GM12878 (cell line): Measurements from ENCODE around the gene STAM2.

Source experiments
- ESRRA ChIP-seq: IDR thresholded peaks from 2 replicates; pipeline ENCODE4 v1.6.1; 2012; ENCODE audit warnings: mild to moderate bottlenecking, low read length, improper control_type of control experiment
- NFIC ChIP-seq: IDR thresholded peaks from 2 replicates; pipeline ENCODE4 v1.6.1; 2012; ENCODE audit warnings: low read depth, mild to moderate bottlenecking, inconsistent platforms, low read length, moderate library complexity
- NFYB ChIP-seq: IDR thresholded peaks from 2 replicates; pipeline ENCODE4 v1.6.1; 2011; ENCODE audit warnings: low read depth, mild to moderate bottlenecking, low read length, improper control_type of control experiment, moderate library complexity; ENCODE audit not compliant: insufficient read depth
- PML ChIP-seq: IDR thresholded peaks from 2 replicates; pipeline ENCODE4 v1.6.1; 2012; ENCODE audit warnings: low read length, inconsistent platforms
- POLR2A ChIP-seq: IDR thresholded peaks from 2 replicates; pipeline ENCODE4 v1.6.1; 2011; ENCODE audit warnings: low read depth, mild to moderate bottlenecking, low read length
- POLR2AphosphoS5 ChIP-seq: IDR thresholded peaks from 2 replicates; pipeline ENCODE4 v1.6.1; 2011; ENCODE audit warnings: mild to moderate bottlenecking, low read length, inconsistent platforms
- ZNF687 ChIP-seq: fragments of 450-650 bp; IDR thresholded peaks from 2 replicates; pipeline ENCODE4 v1.6.1; 2017; ENCODE audit warnings: mild to moderate bottlenecking, moderate library complexity
- TF ChIP-seq, protein P1 (sequence below): fragments of 450-650 bp; IDR thresholded peaks from 2 replicates; pipeline ENCODE4 v1.6.1; 2016; ENCODE audit warnings: mild to moderate bottlenecking, moderate library complexity, borderline replicate concordance
- TF ChIP-seq, protein P2 (sequence below), 3 experiments: IDR thresholded peaks in 2 of 3; conservative IDR thresholded peaks in 1 of 3; 2 replicates each; pipeline ENCODE4 v1.5.1; 2011; ENCODE audit warnings: low read depth in 3 of 3, low read length in 3 of 3, mild to moderate bottlenecking in 3 of 3, control low read depth in 2 of 3, moderate library complexity in 2 of 3, inconsistent platforms in 1 of 3, mixed read lengths in 1 of 3; ENCODE audit not compliant: control insufficient read depth in 2 of 3, insufficient read depth in 1 of 3; ENCODE audit errors: extremely low read depth in 1 of 3

DNA sequence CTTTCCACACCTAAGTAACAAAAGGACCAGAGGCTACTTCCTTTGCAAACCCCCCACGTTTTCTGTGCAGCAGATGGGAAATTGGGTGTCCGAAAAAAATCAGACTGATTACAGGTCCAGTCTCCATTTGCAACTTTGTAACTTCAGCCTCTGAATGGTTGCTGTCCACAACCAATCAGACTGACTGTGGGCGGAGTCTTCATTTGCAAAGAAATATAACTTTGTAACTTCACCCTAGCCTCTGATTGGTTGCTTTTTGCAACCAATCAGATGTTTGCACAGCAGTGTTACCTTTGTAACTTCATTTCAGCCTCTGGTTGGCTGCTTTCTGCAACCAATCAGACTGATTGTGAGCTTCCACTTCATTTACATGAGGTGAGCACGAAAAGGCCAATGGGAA lies 48.9 kb downstream of the STAM2 start:
- TF ChIP-seq, protein P1, sequence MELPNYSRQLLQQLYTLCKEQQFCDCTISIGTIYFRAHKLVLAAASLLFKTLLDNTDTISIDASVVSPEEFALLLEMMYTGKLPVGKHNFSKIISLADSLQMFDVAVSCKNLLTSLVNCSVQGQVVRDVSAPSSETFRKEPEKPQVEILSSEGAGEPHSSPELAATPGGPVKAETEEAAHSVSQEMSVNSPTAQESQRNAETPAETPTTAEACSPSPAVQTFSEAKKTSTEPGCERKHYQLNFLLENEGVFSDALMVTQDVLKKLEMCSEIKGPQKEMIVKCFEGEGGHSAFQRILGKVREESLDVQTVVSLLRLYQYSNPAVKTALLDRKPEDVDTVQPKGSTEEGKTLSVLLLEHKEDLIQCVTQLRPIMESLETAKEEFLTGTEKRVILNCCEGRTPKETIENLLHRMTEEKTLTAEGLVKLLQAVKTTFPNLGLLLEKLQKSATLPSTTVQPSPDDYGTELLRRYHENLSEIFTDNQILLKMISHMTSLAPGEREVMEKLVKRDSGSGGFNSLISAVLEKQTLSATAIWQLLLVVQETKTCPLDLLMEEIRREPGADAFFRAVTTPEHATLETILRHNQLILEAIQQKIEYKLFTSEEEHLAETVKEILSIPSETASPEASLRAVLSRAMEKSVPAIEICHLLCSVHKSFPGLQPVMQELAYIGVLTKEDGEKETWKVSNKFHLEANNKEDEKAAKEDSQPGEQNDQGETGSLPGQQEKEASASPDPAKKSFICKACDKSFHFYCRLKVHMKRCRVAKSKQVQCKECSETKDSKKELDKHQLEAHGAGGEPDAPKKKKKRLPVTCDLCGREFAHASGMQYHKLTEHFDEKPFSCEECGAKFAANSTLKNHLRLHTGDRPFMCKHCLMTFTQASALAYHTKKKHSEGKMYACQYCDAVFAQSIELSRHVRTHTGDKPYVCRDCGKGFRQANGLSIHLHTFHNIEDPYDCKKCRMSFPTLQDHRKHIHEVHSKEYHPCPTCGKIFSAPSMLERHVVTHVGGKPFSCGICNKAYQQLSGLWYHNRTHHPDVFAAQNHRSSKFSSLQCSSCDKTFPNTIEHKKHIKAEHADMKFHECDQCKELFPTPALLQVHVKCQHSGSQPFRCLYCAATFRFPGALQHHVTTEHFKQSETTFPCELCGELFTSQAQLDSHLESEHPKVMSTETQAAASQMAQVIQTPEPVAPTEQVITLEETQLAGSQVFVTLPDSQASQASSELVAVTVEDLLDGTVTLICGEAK = no peak
- TF ChIP-seq NFYB = peak; percentile 45; the same call in 1 of the 2 replicates
- no peak for TF ChIP-seq NFIC
- TF ChIP-seq ESRRA = no peak
- TF ChIP-seq, protein P2, sequence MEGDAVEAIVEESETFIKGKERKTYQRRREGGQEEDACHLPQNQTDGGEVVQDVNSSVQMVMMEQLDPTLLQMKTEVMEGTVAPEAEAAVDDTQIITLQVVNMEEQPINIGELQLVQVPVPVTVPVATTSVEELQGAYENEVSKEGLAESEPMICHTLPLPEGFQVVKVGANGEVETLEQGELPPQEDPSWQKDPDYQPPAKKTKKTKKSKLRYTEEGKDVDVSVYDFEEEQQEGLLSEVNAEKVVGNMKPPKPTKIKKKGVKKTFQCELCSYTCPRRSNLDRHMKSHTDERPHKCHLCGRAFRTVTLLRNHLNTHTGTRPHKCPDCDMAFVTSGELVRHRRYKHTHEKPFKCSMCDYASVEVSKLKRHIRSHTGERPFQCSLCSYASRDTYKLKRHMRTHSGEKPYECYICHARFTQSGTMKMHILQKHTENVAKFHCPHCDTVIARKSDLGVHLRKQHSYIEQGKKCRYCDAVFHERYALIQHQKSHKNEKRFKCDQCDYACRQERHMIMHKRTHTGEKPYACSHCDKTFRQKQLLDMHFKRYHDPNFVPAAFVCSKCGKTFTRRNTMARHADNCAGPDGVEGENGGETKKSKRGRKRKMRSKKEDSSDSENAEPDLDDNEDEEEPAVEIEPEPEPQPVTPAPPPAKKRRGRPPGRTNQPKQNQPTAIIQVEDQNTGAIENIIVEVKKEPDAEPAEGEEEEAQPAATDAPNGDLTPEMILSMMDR (IDR thresholded peaks at IDR 0.05 in 2 of 3, conservative IDR thresholded peaks at IDR 0.05 in 1 of 3; ENCODE audit: control insufficient read depth in 2 of 3, extremely low read depth in 1 of 3, insufficient read depth in 1 of 3, low read depth in 3 of 3, low read length in 3 of 3) = no peak
- TF ChIP-seq PML = no peak
- TF ChIP-seq POLR2A = no peak
- TF ChIP-seq ZNF687 = no peak
- TF ChIP-seq POLR2AphosphoS5 = no peak
